ENCODE data around the gene CCBE1. TPM values are rescaled to one million over a fixed set of nuclear protein-coding genes. Genes with fewer than 3 reads are reported as not detected.

The CCBE1 gene
- polyA plus RNA-seq, 2 of the 4 experiments (the other 2 are of a cell fraction) = 3.0 to 9.9 TPM

DNA sequence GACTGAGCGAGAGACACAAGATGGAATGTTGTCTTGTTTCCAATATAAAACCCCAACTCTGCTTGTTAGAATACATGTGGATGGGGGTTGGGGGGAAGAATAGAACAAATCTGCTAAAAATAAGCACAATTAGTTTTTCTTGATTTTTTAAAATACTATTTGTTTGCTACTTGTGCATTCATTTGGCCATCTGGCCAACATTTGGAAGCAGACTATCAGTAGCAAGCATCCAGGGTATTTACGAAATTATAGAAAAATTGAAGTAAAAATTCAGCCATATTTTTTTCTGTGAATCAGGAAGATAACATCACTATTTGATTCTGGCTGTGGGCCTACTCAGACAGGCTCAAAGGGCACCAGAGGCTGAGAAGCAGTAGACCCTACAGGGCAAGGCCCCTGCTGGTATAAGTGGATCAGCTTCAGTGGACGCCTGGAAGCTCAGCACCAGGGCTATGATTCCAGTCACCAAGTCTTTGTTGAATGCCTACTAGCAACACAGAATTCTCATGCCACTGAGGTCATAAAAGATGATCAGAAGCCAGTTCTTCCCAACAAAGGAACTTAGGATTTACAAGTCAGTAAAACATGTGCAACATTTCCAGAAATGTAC, 133.9 kb downstream of the CCBE1 start:
- Histone ChIP-seq H3K4me2 (no peak overlapping the region), H3K4me3 (no peak overlapping the region), H3K4me1 (no peaks in the 10 kb centered on the region), H3K9me3 (no peaks in the 10 kb centered on the region), H3K27ac (no peak overlapping the region)
- no peak for FAIRE-seq
- CTCF ChIA-PET = no interaction called here
- TF ChIP-seq KDM1A (IDR thresholded peaks at IDR 0.05; ENCODE audit: low read depth) (no peak), BHLHE40 (IDR thresholded peaks at IDR 0.05; ENCODE audit: low read depth, low read length) (no peak), MAFK (IDR thresholded peaks at IDR 0.05; ENCODE audit: partially characterized antibody) (no peak), ZFP36 (IDR thresholded peaks at IDR 0.05; ENCODE audit: borderline replicate concordance, partially characterized antibody) (no peak), NPAS2 (CRISPR knock-in tag; IDR thresholded peaks at IDR 0.05; ENCODE audit: borderline replicate concordance) (no peak), FOXS1 (CRISPR knock-in tag; IDR thresholded peaks at IDR 0.05) (no peak), TP53 (CRISPR knock-in tag; IDR thresholded peaks at IDR 0.05) (no peak), RFX5 (IDR thresholded peaks at IDR 0.05) (no peak), NR3C1 (IDR thresholded peaks at IDR 0.05) (no peak), CHD4 (IDR thresholded peaks at IDR 0.05; ENCODE audit: borderline replicate concordance) (no peak), ZC3H11A (IDR thresholded peaks at IDR 0.05) (no peak), MAZ (IDR thresholded peaks at IDR 0.05; ENCODE audit: borderline replicate concordance, low read depth, low read length) (no peak), HOXA7 (CRISPR knock-in tag; IDR thresholded peaks at IDR 0.05) (no peak), MYC (IDR thresholded peaks at IDR 0.05; ENCODE audit: borderline replicate concordance, low read length) (no peak), JUN (IDR thresholded peaks at IDR 0.05) (no peak), EHF (CRISPR knock-in tag; IDR thresholded peaks at IDR 0.05) (no peak), POLR2AphosphoS2 (conservative IDR thresholded peaks at IDR 0.05; ENCODE audit: low read length) (no peak)
- TF ChIP-seq, protein P1, sequence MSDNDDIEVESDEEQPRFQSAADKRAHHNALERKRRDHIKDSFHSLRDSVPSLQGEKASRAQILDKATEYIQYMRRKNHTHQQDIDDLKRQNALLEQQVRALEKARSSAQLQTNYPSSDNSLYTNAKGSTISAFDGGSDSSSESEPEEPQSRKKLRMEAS (IDR thresholded peaks at IDR 0.05) = no peak
- TF ChIP-seq, protein P2, sequence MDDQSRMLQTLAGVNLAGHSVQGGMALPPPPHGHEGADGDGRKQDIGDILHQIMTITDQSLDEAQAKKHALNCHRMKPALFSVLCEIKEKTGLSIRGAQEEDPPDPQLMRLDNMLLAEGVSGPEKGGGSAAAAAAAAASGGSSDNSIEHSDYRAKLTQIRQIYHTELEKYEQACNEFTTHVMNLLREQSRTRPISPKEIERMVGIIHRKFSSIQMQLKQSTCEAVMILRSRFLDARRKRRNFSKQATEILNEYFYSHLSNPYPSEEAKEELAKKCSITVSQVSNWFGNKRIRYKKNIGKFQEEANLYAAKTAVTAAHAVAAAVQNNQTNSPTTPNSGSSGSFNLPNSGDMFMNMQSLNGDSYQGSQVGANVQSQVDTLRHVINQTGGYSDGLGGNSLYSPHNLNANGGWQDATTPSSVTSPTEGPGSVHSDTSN (IDR thresholded peaks at IDR 0.05) = no peak
- TF ChIP-seq, protein P3, sequence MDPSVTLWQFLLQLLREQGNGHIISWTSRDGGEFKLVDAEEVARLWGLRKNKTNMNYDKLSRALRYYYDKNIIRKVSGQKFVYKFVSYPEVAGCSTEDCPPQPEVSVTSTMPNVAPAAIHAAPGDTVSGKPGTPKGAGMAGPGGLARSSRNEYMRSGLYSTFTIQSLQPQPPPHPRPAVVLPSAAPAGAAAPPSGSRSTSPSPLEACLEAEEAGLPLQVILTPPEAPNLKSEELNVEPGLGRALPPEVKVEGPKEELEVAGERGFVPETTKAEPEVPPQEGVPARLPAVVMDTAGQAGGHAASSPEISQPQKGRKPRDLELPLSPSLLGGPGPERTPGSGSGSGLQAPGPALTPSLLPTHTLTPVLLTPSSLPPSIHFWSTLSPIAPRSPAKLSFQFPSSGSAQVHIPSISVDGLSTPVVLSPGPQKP (IDR thresholded peaks at IDR 0.05; ENCODE audit: low read depth, low read length) = no peak
- POLR2A ChIA-PET = no interaction called here
- 79% methylated on average over 3 of the region's 3 CpGs for WGBS (ENCODE audit: missing lambda C conversion rate)
- no peak for ATAC-seq
- no peak for DNase-seq (ENCODE audit: low read depth in 1 of 2, low spot score in 1 of 2)

DNA sequence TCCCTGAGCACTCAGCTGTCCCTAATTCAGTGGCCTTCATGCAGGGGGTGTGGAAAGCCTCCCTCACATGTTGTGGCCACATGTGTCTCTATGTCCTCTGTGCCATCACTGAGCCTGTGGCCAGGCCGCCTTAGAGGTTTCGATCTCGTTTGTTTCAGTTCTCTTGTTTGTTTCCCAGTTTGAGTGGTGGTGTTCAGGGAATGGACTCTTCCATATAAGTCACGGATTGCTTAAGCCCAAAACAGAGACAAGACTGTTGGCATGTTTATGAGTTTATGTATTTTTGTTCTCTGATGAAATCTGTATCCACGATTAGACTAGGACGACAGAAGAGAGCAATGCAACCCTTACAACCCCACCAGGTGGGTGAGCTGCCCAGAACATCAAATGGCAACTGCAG, 134.5 kb downstream of the CCBE1 start:
- Histone ChIP-seq H3K4me2 (no peak overlapping the region), H3K4me3 (no peak overlapping the region), H3K4me1 (no peaks in the 10 kb centered on the region), H3K9me3 (no peaks in the 10 kb centered on the region), H3K27ac (no peak overlapping the region)
- TF ChIP-seq MAZ (IDR thresholded peaks at IDR 0.05; ENCODE audit: borderline replicate concordance, low read depth, low read length) (no peak), JUN (IDR thresholded peaks at IDR 0.05) (no peak), CBX8 (IDR thresholded peaks at IDR 0.05) (no peak), EP300 (IDR thresholded peaks at IDR 0.05) (no peak), SREBF2 (IDR thresholded peaks at IDR 0.05) (no peak), CHD2 (IDR thresholded peaks at IDR 0.05; ENCODE audit: low read length, partially characterized antibody) (no peak), RFX5 (IDR thresholded peaks at IDR 0.05) (no peak), RAD21 (conservative IDR thresholded peaks at IDR 0.05 in 1 of 2, IDR thresholded peaks at IDR 0.05 in 1 of 2) (no peak), RNF2 (IDR thresholded peaks at IDR 0.05; ENCODE audit: borderline replicate concordance, low read depth) (no peak), MAFK (IDR thresholded peaks at IDR 0.05; ENCODE audit: partially characterized antibody) (no peak), KDM1A (IDR thresholded peaks at IDR 0.05; ENCODE audit: low read depth) (no peak), GATA3 (IDR thresholded peaks at IDR 0.05; ENCODE audit: borderline replicate concordance) (no peak), NPAS2 (CRISPR knock-in tag; IDR thresholded peaks at IDR 0.05; ENCODE audit: borderline replicate concordance) (no peak), SMC3 (IDR thresholded peaks at IDR 0.05) (no peak)
- TF ChIP-seq, protein P1 (IDR thresholded peaks at IDR 0.05) = no peak
- TF ChIP-seq, protein P2 (IDR thresholded peaks at IDR 0.05) = no peak
- TF ChIP-seq, protein P4, sequence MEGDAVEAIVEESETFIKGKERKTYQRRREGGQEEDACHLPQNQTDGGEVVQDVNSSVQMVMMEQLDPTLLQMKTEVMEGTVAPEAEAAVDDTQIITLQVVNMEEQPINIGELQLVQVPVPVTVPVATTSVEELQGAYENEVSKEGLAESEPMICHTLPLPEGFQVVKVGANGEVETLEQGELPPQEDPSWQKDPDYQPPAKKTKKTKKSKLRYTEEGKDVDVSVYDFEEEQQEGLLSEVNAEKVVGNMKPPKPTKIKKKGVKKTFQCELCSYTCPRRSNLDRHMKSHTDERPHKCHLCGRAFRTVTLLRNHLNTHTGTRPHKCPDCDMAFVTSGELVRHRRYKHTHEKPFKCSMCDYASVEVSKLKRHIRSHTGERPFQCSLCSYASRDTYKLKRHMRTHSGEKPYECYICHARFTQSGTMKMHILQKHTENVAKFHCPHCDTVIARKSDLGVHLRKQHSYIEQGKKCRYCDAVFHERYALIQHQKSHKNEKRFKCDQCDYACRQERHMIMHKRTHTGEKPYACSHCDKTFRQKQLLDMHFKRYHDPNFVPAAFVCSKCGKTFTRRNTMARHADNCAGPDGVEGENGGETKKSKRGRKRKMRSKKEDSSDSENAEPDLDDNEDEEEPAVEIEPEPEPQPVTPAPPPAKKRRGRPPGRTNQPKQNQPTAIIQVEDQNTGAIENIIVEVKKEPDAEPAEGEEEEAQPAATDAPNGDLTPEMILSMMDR (IDR thresholded peaks at IDR 0.05) = no peak
- no peak for ATAC-seq
- no peak for FAIRE-seq
- ChIA-PET POLR2A (no interaction called here), CTCF (no interaction called here)
- no peak for DNase-seq (ENCODE audit: low read depth in 1 of 2, low spot score in 1 of 2)
- 58% methylated on average over 6 of the region's 6 CpGs for WGBS (ENCODE audit: missing lambda C conversion rate)
